ENCODE data around the gene PLBD2. TPM values are rescaled to one million over a fixed set of nuclear protein-coding genes. Genes with fewer than 3 reads are reported as not detected.

The PLBD2 gene
- total RNA-seq, 1 experiment from 2014 or later = 31.4 TPM

DNA sequence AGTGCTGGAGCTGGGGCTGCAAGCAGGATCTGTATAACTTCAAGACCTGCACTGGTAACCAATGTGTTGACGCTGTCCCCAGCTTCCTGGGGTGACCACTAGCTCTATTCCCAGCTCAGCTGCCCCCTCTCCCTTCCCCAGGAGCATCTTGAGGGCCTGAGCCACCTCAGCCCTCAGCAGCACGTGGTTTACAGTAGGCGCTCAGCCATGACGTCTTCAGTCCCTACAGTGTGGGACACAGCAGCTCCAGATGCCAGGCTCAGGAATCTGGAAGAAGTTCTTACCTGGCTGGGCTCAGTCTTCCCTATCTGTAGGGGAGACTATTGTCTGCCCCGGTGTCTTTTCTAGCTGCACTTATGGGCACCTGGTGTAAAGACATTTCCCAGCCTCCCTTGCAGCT is 36.7 kb downstream of the PLBD2 start:
- Histone ChIP-seq H2AFZ (ENCODE audit: low read length) (no peak overlapping the region), H3K79me1 (ENCODE audit: insufficient read depth, low read depth, low read length, poor library complexity, severe bottlenecking) (no peaks in the 10 kb centered on the region), H2BK120ac (ENCODE audit: low read depth, low read length, poor library complexity, severe bottlenecking) (no peak overlapping the region), H3T11ph (ENCODE audit: low read length) (no peak overlapping the region), H3K9ac (ENCODE audit: extremely low read depth, insufficient read length, low read length) (no peak overlapping the region), H3K27me3 (ENCODE audit: insufficient read depth, low read length) (no peaks in the 10 kb centered on the region), H4K91ac (ENCODE audit: insufficient read length, low read depth, low read length) (no peak overlapping the region), H3K4me1 (ENCODE audit: insufficient read depth, low read length) (no peaks in the 10 kb centered on the region), H3K56ac (ENCODE audit: insufficient read length, low read depth, low read length) (no peak overlapping the region), H3K14ac (ENCODE audit: insufficient read depth, low read length) (no peak overlapping the region), H4K5ac (ENCODE audit: insufficient read length, low read depth, low read length) (no peak overlapping the region), H2BK5ac (ENCODE audit: insufficient read length, low read length) (no peak overlapping the region), H2AK5ac (ENCODE audit: insufficient read length, low read length) (no peak overlapping the region), H3K27ac (ENCODE audit: insufficient read length, low read depth, low read length) (no peak overlapping the region), H3K23me2 (ENCODE audit: insufficient read length, low read depth, low read length, poor library complexity, severe bottlenecking) (no peaks in the 10 kb centered on the region), H4K20me1 (ENCODE audit: control insufficient read depth, insufficient read depth, insufficient read length) (no peaks in the 10 kb centered on the region), H4K8ac (replicated peaks; ENCODE audit: insufficient read length, low read depth, low read length) (no peak overlapping the region), H3K23ac (ENCODE audit: insufficient read length, low read depth, low read length) (no peak overlapping the region), H3K18ac (ENCODE audit: insufficient read length, low read depth, low read length) (no peak overlapping the region), H3K79me2 (ENCODE audit: insufficient read depth, low read length) (no peaks in the 10 kb centered on the region), H2BK12ac (ENCODE audit: insufficient read length, low read depth, low read length) (no peak overlapping the region), H3K4ac (ENCODE audit: low read depth, low read length) (no peak overlapping the region), H3K4me2 (ENCODE audit: insufficient read depth, insufficient read length, low read length) (no peak overlapping the region), H2BK20ac (ENCODE audit: low read depth, low read length, poor library complexity, severe bottlenecking) (no peak overlapping the region), H2BK15ac (ENCODE audit: low read depth, low read length) (no peak overlapping the region), H3K9me3 (ENCODE audit: control insufficient read depth, low read depth, low read length) (no peaks in the 10 kb centered on the region)
- peaks cover 9% of the 10 kb centered on the region for H3K27me3 Mint-ChIP-seq (ENCODE audit: low read depth)
- DNase-seq = no peak
- no peak overlapping the region for H3K4me3 Mint-ChIP-seq
- no CpG with 5 or more reads among the region's 5 CpGs for WGBS (ENCODE audit: extremely low coverage, insufficient read length, low lambda C conversion rate)
- TF ChIP-seq, protein P1, sequence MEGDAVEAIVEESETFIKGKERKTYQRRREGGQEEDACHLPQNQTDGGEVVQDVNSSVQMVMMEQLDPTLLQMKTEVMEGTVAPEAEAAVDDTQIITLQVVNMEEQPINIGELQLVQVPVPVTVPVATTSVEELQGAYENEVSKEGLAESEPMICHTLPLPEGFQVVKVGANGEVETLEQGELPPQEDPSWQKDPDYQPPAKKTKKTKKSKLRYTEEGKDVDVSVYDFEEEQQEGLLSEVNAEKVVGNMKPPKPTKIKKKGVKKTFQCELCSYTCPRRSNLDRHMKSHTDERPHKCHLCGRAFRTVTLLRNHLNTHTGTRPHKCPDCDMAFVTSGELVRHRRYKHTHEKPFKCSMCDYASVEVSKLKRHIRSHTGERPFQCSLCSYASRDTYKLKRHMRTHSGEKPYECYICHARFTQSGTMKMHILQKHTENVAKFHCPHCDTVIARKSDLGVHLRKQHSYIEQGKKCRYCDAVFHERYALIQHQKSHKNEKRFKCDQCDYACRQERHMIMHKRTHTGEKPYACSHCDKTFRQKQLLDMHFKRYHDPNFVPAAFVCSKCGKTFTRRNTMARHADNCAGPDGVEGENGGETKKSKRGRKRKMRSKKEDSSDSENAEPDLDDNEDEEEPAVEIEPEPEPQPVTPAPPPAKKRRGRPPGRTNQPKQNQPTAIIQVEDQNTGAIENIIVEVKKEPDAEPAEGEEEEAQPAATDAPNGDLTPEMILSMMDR (conservative IDR thresholded peaks at IDR 0.05) = no peak
- no peaks in the 10 kb centered on the region for H3K36me3 Mint-ChIP-seq (ENCODE audit: insufficient read depth in 1 of 3, low read depth in 3 of 3)
- H3K27ac Mint-ChIP-seq = no peak overlapping the region; a peak in 1 of 7 replicates
- peaks cover 7 to 13% of the 10 kb centered on the region in 2 experiments for H3K4me1 Mint-ChIP-seq
- H3K9me3 Mint-ChIP-seq = no peaks in the 10 kb centered on the region
